22Rv1 (cell line): ENCODE data around the gene MARK1.

Experiments
- ZFX ChIP-seq: fragments of 450-650 bp; IDR thresholded peaks from 2 replicates; pipeline ENCODE4 v1.6.1; 2017; ENCODE audit warnings: antibody characterized with exemption, borderline replicate concordance
- TF ChIP-seq, protein P1 (sequence below): fragments of 450-650 bp; IDR thresholded peaks from 2 replicates; pipeline ENCODE4 v1.5.1; 2017; ENCODE audit warnings: mild to moderate bottlenecking

DNA sequence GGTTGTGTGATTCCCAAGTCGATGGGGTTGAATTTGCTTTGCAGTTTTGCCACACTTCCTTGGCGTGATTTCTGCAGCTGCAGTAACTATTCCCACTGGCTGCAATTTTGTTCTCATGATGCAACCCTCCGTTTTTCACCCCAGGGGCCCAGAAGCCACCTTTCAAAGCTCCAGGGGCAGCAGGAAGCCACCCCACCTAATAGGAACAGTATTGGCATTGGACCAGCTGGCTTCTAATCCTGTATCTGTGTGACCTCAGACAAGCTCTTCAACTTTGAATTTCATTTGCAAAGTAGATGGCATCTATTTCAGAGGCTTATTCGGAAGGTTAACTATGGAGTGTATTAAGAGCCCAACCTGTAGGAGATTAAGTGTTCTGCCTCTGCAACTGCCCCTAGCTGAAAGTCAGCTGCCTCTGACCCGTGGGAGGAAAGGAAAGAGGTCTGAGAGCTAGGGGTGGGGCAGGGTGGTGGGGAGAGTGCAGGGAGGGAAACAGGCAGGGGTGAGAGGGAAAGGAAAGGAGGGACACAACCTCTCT, 174.9 kb downstream of the MARK1 start:
- TF ChIP-seq, protein P1, sequence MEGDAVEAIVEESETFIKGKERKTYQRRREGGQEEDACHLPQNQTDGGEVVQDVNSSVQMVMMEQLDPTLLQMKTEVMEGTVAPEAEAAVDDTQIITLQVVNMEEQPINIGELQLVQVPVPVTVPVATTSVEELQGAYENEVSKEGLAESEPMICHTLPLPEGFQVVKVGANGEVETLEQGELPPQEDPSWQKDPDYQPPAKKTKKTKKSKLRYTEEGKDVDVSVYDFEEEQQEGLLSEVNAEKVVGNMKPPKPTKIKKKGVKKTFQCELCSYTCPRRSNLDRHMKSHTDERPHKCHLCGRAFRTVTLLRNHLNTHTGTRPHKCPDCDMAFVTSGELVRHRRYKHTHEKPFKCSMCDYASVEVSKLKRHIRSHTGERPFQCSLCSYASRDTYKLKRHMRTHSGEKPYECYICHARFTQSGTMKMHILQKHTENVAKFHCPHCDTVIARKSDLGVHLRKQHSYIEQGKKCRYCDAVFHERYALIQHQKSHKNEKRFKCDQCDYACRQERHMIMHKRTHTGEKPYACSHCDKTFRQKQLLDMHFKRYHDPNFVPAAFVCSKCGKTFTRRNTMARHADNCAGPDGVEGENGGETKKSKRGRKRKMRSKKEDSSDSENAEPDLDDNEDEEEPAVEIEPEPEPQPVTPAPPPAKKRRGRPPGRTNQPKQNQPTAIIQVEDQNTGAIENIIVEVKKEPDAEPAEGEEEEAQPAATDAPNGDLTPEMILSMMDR = no peak
- no peak for TF ChIP-seq ZFX
